Measurements from ENCODE around the gene RPS6KA5. TPM values are rescaled to one million over a fixed set of nuclear protein-coding genes. Genes with fewer than 3 reads are reported as not detected.
"Not testable (repeated sequence)": the region's sequence is repeated elsewhere in the genome, so short reads cannot be mapped to it uniquely, and the experiment has no call there.

The RPS6KA5 gene
- total RNA-seq, 4 donors from 2014 or later: 3.8 to 20.0 (median 14.8) TPM

DNA sequence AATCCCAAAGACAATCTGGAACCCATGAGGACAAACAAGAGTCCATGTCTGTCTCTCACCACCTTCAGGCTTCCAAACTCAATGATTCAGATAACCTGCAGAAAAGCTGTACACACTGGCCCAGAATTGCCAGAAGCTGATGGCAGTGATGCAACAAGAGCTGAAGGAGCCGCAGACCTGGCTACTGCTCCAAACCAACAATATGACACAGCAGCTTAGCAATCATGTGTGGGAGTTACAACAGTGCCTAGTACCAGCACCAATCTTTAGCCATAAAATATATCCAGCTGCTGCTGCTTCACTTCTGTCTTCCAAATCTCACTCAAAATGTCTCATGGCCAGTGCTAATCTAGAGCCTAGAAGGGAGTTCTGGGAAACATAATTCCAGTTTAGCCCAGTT is 22.0 kb downstream of the RPS6KA5 start:
- intact Hi-C loops (cut with DNase I; ENCODE audit: low total_unique reads): no loop called here
- TF ChIP-seq POLR2A (IDR thresholded peaks at IDR 0.05): no peak
- TF ChIP-seq, protein P1, sequence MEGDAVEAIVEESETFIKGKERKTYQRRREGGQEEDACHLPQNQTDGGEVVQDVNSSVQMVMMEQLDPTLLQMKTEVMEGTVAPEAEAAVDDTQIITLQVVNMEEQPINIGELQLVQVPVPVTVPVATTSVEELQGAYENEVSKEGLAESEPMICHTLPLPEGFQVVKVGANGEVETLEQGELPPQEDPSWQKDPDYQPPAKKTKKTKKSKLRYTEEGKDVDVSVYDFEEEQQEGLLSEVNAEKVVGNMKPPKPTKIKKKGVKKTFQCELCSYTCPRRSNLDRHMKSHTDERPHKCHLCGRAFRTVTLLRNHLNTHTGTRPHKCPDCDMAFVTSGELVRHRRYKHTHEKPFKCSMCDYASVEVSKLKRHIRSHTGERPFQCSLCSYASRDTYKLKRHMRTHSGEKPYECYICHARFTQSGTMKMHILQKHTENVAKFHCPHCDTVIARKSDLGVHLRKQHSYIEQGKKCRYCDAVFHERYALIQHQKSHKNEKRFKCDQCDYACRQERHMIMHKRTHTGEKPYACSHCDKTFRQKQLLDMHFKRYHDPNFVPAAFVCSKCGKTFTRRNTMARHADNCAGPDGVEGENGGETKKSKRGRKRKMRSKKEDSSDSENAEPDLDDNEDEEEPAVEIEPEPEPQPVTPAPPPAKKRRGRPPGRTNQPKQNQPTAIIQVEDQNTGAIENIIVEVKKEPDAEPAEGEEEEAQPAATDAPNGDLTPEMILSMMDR (IDR thresholded peaks at IDR 0.05): no peak
- peak; percentile 31 to 33 for DNase-seq
- Histone ChIP-seq H3K27me3 (no peaks in the 10 kb centered on the region), H3K36me3 (no peaks in the 10 kb centered on the region), H3K9me3 (no peaks in the 10 kb centered on the region), H3K27ac (no peak overlapping the region), H3K4me3 (no peak overlapping the region), H3K4me1 (no peaks in the 10 kb centered on the region)

DNA sequence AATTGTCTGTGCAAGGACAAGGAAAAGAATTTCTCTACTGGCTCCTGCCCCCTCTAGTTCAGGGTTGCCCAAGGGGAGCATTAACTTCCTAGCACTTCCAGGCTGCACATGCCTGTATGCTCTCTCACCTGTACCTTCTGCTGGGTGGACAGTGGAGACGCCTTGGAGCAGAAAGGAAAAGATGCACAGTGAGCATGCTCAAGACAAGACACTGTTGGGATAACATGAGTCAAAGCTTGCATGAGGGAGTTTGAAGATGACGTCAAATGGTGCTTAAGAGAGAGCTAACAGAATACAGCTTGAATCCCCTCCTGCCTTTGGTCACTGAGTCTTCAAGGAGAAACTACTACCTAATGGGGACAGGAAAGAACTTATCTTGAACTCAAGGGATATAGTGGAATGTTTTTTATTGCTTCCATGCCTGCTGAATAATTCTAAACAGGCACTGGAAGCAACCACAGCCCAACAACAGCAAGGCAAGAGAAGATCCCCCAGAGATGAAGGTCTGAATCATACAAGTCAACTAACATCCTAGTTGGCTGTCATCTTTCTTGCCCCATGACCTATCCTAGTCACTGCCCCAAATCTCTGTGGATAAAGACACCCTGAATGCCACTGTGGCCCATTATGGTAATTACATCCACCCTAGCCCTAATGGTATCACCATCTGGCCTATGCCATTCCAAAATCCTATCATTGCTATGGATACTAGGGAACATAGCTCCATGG is 23.5 kb downstream of the RPS6KA5 start:
- Histone ChIP-seq H3K4me1 (no peaks in the 10 kb centered on the region), H3K9me3 (no peaks in the 10 kb centered on the region), H3K27ac (no peak overlapping the region), H3K36me3 (no peaks in the 10 kb centered on the region), H3K4me3 (no peak overlapping the region), H3K27me3 (no peaks in the 10 kb centered on the region)
- TF ChIP-seq, protein P1 (IDR thresholded peaks at IDR 0.05): no peak
- no peak for TF ChIP-seq POLR2A (IDR thresholded peaks at IDR 0.05)
- no peak for DNase-seq
- intact Hi-C loops (cut with DNase I; ENCODE audit: low total_unique reads): no loop called here

DNA sequence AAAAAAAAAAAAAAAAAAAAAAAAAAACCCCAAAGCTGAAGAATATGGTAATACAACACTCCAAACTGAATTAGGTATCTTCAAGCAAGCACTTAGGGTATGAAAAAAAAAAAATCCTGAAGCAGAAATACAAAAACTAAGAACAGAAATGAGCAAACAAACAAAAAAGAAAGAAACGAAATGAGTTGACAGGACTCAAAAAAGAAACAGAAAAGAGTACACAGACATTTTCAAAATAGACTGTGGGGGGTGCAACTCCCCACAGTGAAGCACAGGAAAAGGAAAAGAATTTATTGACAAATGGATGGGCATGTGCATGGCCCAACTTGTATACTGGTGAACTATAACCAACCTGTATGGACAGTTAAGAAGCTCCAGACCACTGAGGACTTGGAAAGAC is 24.6 kb downstream of the RPS6KA5 start:
- Histone ChIP-seq H3K27me3 (no peaks in the 10 kb centered on the region), H3K4me3 (no peak overlapping the region), H3K27ac (no peak overlapping the region), H3K36me3 (no peaks in the 10 kb centered on the region), H3K9me3 (no peaks in the 10 kb centered on the region), H3K4me1 (no peaks in the 10 kb centered on the region)
- TF ChIP-seq, protein P1 (IDR thresholded peaks at IDR 0.05): no peak
- TF ChIP-seq POLR2A (IDR thresholded peaks at IDR 0.05): no peak
- intact Hi-C loops (cut with DNase I; ENCODE audit: low total_unique reads): no loop called here
- no peak for DNase-seq

DNA sequence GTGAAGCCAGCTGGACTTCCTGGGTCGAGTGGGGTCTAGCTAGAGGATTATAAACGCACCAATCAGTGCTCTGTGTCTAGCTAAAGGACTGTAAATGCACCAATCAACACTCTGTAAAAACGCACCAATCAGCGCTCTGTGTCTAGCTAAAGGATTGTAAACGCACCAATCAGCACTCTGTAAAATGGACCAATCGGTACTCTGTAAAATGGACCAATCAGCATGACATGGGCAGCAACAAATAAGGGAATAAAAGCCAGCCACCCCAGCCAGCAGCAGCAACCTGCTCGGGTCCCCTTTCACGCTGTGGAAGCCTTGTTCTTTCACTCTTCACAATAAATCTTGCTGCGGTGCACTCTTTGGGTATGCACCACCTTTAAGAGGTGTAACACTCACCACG is 26.1 kb downstream of the RPS6KA5 start:
- H3K9me3 ChIP-seq; H3K27ac ChIP-seq; H3K36me3 ChIP-seq; H3K27me3 ChIP-seq; DNase-seq; H3K4me1 ChIP-seq; H3K4me3 ChIP-seq; intact Hi-C loops (cut with DNase I; ENCODE audit: low total_unique reads): not testable (repeated sequence)

DNA sequence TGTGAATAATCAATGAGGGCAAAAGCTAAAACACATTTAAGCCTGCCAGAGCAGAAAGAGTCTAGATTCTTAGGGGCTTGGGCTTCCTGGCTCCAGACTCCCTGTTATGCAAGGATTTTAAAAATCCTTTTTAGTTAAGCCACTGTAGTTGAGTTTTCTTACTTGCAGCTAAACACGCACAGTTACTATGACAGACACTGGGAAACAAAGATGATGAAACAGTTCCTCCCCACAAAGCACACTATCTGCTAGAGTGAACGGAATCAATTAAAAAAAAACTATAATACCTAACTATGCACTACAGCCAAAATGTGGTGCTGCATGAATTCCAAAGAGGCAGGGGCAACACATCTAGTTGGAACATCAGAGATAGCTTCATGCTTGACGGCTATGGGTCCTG is 28.2 kb downstream of the RPS6KA5 start:
- H3K36me3 ChIP-seq: no peaks in the 10 kb centered on the region
- TF ChIP-seq, protein P1 (IDR thresholded peaks at IDR 0.05): no peak
- no peak for TF ChIP-seq POLR2A (IDR thresholded peaks at IDR 0.05)
- DNase-seq: no peak
- H3K27ac ChIP-seq: no peak overlapping the region
- no peaks in the 10 kb centered on the region for H3K4me1 ChIP-seq
- intact Hi-C loops (cut with DNase I; ENCODE audit: low total_unique reads): no loop called here
- no peaks in the 10 kb centered on the region for H3K27me3 ChIP-seq
- H3K9me3 ChIP-seq: no peaks in the 10 kb centered on the region
- H3K4me3 ChIP-seq: no peak overlapping the region

DNA sequence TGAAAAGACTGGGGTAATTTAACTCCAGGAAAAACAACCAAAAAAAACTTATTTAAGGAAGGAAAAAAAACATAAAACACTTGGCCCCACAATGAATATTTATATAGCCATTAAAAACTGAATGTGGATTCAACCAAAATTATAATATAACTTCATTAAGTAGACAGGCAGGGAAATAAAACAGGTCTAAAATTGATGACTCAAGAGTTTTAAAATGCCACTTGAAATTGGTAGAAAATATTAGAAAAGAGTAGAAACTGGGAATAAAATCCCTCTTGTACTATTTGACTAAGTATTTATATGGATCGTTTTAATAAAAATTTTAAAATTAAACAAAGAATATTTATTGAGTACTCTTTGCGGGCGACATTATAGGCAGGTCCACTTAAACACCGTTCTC is 28.8 kb downstream of the RPS6KA5 start:
- Histone ChIP-seq H3K9me3 (no peaks in the 10 kb centered on the region), H3K4me3 (no peak overlapping the region), H3K4me1 (no peaks in the 10 kb centered on the region), H3K27me3 (no peaks in the 10 kb centered on the region), H3K27ac (no peak overlapping the region), H3K36me3 (no peaks in the 10 kb centered on the region)
- no peak for TF ChIP-seq POLR2A (IDR thresholded peaks at IDR 0.05)
- TF ChIP-seq, protein P1 (IDR thresholded peaks at IDR 0.05): no peak
- intact Hi-C loops (cut with DNase I; ENCODE audit: low total_unique reads): no loop called here
- no peak for DNase-seq

Measured in uterus (tissue), 4 donors.